ENCODE data around the gene GRAMD2A.
A peak's percentile ranks its signal among the peaks of the same experiment; 100 is the strongest.

The GRAMD2A gene

DNA sequence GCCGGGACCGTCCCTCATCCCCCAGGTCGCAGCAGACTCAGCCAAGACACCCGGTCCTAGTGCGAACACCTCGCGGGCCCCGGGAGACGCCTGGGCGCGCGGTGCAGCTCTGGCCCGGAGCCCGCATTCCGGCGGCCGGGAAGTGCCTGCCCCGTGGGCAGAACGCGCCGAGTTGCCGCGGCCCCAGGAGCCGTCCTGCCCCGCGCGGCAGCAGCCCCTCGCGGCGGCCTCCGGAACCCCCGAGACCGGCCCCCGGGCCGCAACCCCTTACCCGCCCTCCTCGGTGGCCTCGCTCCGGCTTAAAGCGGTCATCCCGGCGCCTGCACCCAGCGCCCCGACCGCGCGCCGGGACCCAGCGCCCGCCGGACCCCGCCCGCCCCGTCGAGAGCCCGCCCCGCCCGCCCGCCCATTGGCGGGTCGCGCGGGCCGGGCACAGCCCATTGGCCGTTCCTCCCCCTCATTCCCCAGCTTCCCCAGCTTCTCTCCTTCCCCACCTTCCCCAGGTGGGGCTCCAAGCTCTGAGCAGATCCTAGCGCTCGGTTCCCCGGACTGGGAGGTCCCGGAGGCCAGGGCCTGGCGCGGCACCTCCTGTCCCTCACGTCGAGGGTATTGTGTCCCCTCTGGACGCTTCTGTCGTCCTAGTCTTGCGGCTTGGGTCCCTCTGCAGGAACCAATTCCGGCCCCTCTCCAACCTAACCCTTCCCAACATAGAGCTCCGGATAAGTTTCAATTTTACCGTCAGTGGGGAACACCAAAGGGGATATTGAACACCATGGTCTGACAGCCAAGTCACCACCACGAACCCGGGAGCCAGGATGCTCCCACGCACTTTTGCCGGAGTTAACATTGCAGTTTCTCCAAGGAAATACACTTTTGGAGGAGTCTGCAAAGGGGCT lies at the start of gene GRAMD2A:
Gene GRAMD2A (minus strand): TSS at position 328 of the 896 bp plus-strand sequence.
- no peaks in the 10 kb centered on the region for H3K9me3 ChIP-seq (ENCODE audit: control insufficient read depth, insufficient read depth, low read length)
- H3K36me3 ChIP-seq (ENCODE audit: control insufficient read depth, insufficient read depth, low read length), result peaks cover 39% of the 10 kb centered on the region
- DNase-seq (ENCODE audit: low read depth, low spot score), result no peak
- H3K4me1 ChIP-seq (ENCODE audit: control insufficient read depth, insufficient read depth, low read length), result no peaks in the 10 kb centered on the region
- H3K27ac ChIP-seq (ENCODE audit: low read length), result no peak within 1 kb of the TSS
- no peaks in the 10 kb centered on the region; the same call in 1 of the 2 replicates for H3K27me3 ChIP-seq (ENCODE audit: control insufficient read depth, insufficient read depth, low read length)
- no CpG with 5 or more reads among the region's 83 CpGs for WGBS (ENCODE audit: insufficient coverage, insufficient read length)
- H3K4me3 ChIP-seq (ENCODE audit: low read length), result peak within 1 kb of the TSS; percentile 28

DNA sequence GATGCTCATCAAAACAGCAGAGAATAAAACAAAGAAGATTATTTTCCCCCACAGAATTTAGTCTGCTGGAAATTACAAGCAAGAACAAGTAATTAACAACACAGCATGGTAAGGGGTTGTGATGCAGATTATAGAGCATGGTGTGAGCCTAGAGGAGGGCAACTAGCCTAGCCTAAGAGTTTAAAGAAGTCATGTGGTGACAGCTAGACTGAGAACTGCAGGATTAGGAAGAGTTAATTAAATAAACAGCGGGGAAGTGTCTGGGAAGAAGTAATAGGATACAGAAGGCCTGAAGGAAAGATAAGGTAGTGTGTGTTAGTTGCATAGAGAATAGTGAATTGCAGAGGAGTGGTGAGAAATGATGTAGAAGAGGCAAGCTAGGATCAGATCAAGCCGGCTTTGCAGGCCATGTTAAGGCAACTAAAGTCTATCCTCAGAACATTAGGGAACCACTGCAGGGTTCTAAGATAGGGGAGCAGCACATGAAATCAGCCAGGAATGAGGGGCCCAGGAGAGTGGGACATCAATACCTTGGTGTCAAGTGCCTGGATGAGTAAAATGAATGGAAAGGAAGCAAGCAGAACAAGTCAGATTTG lies 45.3 kb upstream of the GRAMD2A start:
- Histone ChIP-seq H3K4me1 (ENCODE audit: control insufficient read depth, insufficient read depth, low read length) (no peaks in the 10 kb centered on the region), H3K27ac (ENCODE audit: low read length) (no peak overlapping the region), H3K36me3 (ENCODE audit: control insufficient read depth, insufficient read depth, low read length) (peaks cover 10% of the 10 kb centered on the region; the same call in 1 of the 2 replicates), H3K9me3 (ENCODE audit: control insufficient read depth, insufficient read depth, low read length) (no peaks in the 10 kb centered on the region), H3K27me3 (ENCODE audit: control insufficient read depth, insufficient read depth, low read length) (peaks cover 1% of the 10 kb centered on the region; the same call in 1 of the 2 replicates), H3K4me3 (ENCODE audit: low read length) (no peak overlapping the region)
- 100% methylated on average over 1 of the region's 2 CpGs for WGBS (ENCODE audit: insufficient coverage, insufficient read length)
- no peak for DNase-seq (ENCODE audit: low read depth, low spot score)

DNA sequence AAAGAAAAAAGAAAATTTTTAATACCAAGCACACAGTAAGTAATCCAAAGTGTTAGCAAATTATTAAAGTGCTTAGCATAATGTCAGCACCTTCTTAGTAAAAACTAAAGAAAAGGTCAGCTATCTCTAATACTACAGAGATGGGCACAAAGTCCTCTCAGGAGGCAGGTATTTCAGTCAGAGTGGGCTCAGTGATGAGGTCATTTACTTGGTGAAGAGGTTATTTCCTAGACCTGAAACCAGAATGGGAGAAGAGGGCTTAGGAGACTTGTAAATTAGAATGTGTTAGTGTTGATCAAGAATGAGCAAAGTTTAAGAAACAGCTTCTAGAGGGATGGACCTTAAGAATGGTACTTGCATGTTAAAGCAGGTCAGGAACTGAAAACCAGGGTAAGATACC lies 42.1 kb upstream of the GRAMD2A start:
- no peak overlapping the region for H3K27ac ChIP-seq (ENCODE audit: low read length)
- H3K9me3 ChIP-seq (ENCODE audit: control insufficient read depth, insufficient read depth, low read length), result no peaks in the 10 kb centered on the region
- H3K4me3 ChIP-seq (ENCODE audit: low read length), result no peak overlapping the region
- DNase-seq (ENCODE audit: low read depth, low spot score), result no peak
- H3K27me3 ChIP-seq (ENCODE audit: control insufficient read depth, insufficient read depth, low read length), result peaks cover 1% of the 10 kb centered on the region; the same call in 1 of the 2 replicates
- peaks cover 10% of the 10 kb centered on the region; the same call in 1 of the 2 replicates for H3K36me3 ChIP-seq (ENCODE audit: control insufficient read depth, insufficient read depth, low read length)
- H3K4me1 ChIP-seq (ENCODE audit: control insufficient read depth, insufficient read depth, low read length), result peaks cover 5% of the 10 kb centered on the region

DNA sequence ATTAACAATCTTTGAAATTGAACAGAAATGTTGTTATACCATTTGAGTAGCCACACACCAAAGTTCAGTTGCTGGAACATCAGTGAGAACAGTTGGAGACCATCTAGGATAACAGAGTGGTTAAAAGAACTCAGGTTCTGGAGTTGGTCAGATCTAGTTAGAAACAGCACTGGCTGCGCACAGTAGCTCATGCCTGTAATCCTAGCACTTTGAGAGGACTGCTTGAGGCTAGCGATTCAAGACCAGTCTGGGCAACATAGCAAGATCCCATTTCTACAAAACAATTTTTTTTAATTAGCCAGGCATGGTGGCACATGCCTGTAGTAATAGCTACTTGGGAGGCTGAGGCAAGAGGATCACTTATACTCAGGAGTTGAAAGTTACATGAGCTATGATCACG lies 41.0 kb upstream of the GRAMD2A start:
- H3K4me1 ChIP-seq (ENCODE audit: control insufficient read depth, insufficient read depth, low read length), result peaks cover 5% of the 10 kb centered on the region
- H3K27ac ChIP-seq (ENCODE audit: low read length), result no peak overlapping the region
- H3K9me3 ChIP-seq (ENCODE audit: control insufficient read depth, insufficient read depth, low read length), result no peaks in the 10 kb centered on the region
- no CpG with 5 or more reads among the region's 3 CpGs for WGBS (ENCODE audit: insufficient coverage, insufficient read length)
- no peak overlapping the region for H3K4me3 ChIP-seq (ENCODE audit: low read length)
- H3K36me3 ChIP-seq (ENCODE audit: control insufficient read depth, insufficient read depth, low read length), result peaks cover 10% of the 10 kb centered on the region; the same call in 1 of the 2 replicates
- H3K27me3 ChIP-seq (ENCODE audit: control insufficient read depth, insufficient read depth, low read length), result no peaks in the 10 kb centered on the region; the same call in 1 of the 2 replicates
- DNase-seq (ENCODE audit: low read depth, low spot score), result no peak

DNA sequence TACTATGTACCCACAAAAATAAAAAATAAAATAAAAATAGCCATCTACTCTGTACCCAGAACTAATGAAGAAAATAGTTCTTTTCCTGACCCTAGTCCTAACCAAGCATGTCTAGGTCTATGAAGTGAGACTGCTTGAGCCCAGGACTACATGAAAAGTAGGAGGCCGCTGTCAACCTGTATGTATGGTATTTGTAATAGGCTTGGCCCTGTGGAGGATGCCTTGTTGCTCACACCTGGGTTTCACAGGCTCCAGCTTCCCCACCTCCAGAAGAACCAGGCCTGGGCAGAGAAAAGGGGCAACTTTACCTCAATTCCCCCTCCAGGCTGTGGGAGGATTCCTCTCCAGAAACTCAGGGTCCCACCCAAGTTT lies 40.3 kb upstream of the GRAMD2A start:
- no peak for DNase-seq (ENCODE audit: low read depth, low spot score)
- peaks cover 8% of the 10 kb centered on the region; the same call in 1 of the 2 replicates for H3K36me3 ChIP-seq (ENCODE audit: control insufficient read depth, insufficient read depth, low read length)
- H3K4me1 ChIP-seq (ENCODE audit: control insufficient read depth, insufficient read depth, low read length), result peaks cover 5% of the 10 kb centered on the region
- no peak overlapping the region for H3K4me3 ChIP-seq (ENCODE audit: low read length)
- H3K27ac ChIP-seq (ENCODE audit: low read length), result no peak overlapping the region
- WGBS (ENCODE audit: insufficient coverage, insufficient read length), result no CpG with 5 or more reads among the region's 1 CpG
- H3K27me3 ChIP-seq (ENCODE audit: control insufficient read depth, insufficient read depth, low read length), result no peaks in the 10 kb centered on the region; the same call in 1 of the 2 replicates
- H3K9me3 ChIP-seq (ENCODE audit: control insufficient read depth, insufficient read depth, low read length), result no peaks in the 10 kb centered on the region

DNA sequence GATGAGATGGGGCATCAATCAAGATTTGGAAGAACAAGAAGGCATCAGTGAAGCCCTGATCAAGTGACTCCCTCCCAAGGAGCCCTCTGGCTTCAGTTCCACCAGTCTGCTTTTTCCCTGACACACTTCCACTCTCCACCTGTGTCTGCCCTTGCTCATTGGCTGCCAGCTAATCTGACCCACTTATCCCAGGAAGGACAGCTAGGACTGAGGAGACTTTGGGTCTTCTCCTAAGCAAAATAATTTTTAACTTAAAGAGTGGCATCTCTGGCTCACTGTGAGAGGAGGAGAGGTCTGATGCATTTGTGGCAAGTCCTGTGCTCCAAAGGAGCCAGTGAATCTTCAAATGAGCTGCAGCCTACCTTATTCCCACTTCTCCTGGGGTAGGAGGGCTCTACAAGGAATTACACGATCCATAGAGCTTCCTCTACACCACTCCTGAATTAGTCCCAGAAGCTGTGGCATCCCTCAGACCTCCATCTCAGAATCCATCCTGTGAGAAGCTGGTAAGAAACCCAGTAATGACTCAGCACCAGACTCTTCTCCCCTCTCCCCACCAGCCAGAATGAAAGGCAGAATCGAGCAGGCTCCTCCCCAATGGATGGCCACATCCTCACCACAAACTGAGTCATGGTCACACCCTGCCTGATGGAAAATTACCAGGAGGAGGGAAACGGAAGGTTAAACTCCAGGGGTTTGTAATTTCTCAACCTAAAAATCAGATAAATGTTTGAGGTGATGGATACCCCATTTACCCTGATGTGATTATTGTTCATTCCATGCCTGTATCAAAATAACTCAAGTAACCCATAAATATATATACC lies 39.7 kb upstream of the GRAMD2A start:
- Histone ChIP-seq H3K9me3 (ENCODE audit: control insufficient read depth, insufficient read depth, low read length) (no peaks in the 10 kb centered on the region), H3K4me1 (ENCODE audit: control insufficient read depth, insufficient read depth, low read length) (peaks cover 5% of the 10 kb centered on the region), H3K4me3 (ENCODE audit: low read length) (no peak overlapping the region), H3K36me3 (ENCODE audit: control insufficient read depth, insufficient read depth, low read length) (peaks cover 8% of the 10 kb centered on the region; the same call in 1 of the 2 replicates), H3K27me3 (ENCODE audit: control insufficient read depth, insufficient read depth, low read length) (no peaks in the 10 kb centered on the region; the same call in 1 of the 2 replicates), H3K27ac (ENCODE audit: low read length) (no peak overlapping the region)
- WGBS (ENCODE audit: insufficient coverage, insufficient read length), result no CpG with 5 or more reads among the region's 3 CpGs
- DNase-seq (ENCODE audit: low read depth, low spot score), result no peak

DNA sequence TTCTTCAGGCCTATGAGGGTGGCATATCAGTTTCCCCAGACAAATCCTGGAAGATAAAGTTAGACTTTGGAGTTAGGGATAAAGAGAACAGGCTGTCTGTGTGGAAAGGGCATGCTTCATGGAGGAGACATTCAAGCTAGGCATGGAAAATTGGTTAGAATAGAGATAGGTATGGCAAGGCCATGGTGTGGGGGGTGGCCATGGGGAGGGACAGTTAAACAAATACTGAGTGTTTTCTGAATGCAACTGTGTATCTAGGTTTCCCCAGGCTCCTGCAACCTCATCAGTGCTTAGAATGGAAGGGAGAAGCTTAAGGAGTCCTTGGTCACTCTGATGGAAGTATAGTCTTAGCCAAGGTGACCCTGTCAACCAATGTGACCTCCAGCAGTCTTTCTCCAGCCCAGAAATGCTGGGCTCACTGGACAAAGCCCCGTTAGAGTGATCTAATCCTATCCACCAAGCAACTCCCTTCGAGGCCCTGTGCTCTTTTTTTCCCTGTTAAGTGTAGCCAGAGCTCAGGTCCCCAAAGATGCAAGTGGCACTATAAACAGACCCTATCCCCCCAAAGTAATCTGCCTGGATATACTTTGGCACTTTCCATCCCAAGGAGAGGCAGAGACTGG lies 38.9 kb upstream of the GRAMD2A start:
- DNase-seq (ENCODE audit: low read depth, low spot score), result no peak
- Histone ChIP-seq H3K36me3 (ENCODE audit: control insufficient read depth, insufficient read depth, low read length) (peaks cover 6% of the 10 kb centered on the region; the same call in 1 of the 2 replicates), H3K27me3 (ENCODE audit: control insufficient read depth, insufficient read depth, low read length) (no peaks in the 10 kb centered on the region; the same call in 1 of the 2 replicates), H3K4me3 (ENCODE audit: low read length) (no peak overlapping the region), H3K27ac (ENCODE audit: low read length) (no peak overlapping the region), H3K9me3 (ENCODE audit: control insufficient read depth, insufficient read depth, low read length) (no peaks in the 10 kb centered on the region), H3K4me1 (ENCODE audit: control insufficient read depth, insufficient read depth, low read length) (peaks cover 5% of the 10 kb centered on the region)
- no CpG with 5 or more reads among the region's 2 CpGs for WGBS (ENCODE audit: insufficient coverage, insufficient read length)

DNA sequence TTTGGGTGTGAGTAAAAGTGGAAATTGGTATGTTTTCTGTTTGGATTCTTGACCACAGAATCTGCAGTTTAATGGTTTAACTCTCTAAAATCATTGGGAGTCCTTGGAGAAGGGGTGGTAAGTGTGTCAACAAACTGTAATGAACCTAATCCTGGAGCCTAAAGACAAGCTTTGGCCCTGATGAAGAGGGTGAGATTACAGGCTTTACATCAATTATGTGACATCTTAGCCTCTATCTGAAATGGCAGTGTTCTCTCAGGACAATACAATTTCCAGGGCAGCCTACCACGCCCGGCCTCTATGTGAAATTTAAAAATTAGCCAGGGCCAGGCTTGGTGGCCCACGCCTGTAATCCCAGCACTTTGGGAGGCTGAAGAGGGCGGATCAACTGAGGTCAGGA lies 37.7 kb upstream of the GRAMD2A start:
- no peak for DNase-seq (ENCODE audit: low read depth, low spot score)
- no peak overlapping the region for H3K27ac ChIP-seq (ENCODE audit: low read length)
- WGBS (ENCODE audit: insufficient coverage, insufficient read length), result no CpG with 5 or more reads among the region's 4 CpGs
- H3K9me3 ChIP-seq (ENCODE audit: control insufficient read depth, insufficient read depth, low read length), result no peaks in the 10 kb centered on the region
- H3K36me3 ChIP-seq (ENCODE audit: control insufficient read depth, insufficient read depth, low read length), result no peaks in the 10 kb centered on the region
- H3K4me3 ChIP-seq (ENCODE audit: low read length), result no peak overlapping the region
- no peaks in the 10 kb centered on the region for H3K27me3 ChIP-seq (ENCODE audit: control insufficient read depth, insufficient read depth, low read length)
- peaks cover 5% of the 10 kb centered on the region for H3K4me1 ChIP-seq (ENCODE audit: control insufficient read depth, insufficient read depth, low read length)

DNA sequence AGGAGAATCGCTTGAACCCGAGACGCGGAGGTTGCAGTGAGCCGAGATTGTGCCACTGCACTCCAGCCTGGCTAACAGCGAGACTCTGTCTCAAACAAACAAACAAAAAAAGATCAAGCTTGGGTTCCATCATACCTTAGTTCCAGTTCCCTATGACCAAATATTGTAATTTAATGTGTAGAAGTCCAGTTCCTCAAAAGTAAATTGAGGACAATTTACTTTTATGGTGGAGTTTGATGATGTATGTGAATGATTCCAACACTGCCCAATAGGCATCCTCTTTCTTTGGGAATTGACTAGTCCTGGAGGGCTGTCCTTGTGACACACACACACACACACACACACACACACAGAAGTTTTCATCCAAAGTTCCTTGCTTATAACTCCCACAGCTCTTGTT lies 36.2 kb upstream of the GRAMD2A start:
- no CpG with 5 or more reads among the region's 6 CpGs for WGBS (ENCODE audit: insufficient coverage, insufficient read length)
- peaks cover 6% of the 10 kb centered on the region for H3K4me1 ChIP-seq (ENCODE audit: control insufficient read depth, insufficient read depth, low read length)
- no peaks in the 10 kb centered on the region for H3K27me3 ChIP-seq (ENCODE audit: control insufficient read depth, insufficient read depth, low read length)

More for the DNA sequence above, 36.2 kb upstream of the GRAMD2A start:
- no peak overlapping the region for H3K27ac ChIP-seq (ENCODE audit: low read length)
- DNase-seq (ENCODE audit: low read depth, low spot score), result no peak
- H3K36me3 ChIP-seq (ENCODE audit: control insufficient read depth, insufficient read depth, low read length), result no peaks in the 10 kb centered on the region
- no peak overlapping the region for H3K4me3 ChIP-seq (ENCODE audit: low read length)
- H3K9me3 ChIP-seq (ENCODE audit: control insufficient read depth, insufficient read depth, low read length), result no peaks in the 10 kb centered on the region
